Ishikawa (cell line): ENCODE results near the gene SULT1A1.

Experiments used
- CEBPB ChIP-seq: IDR thresholded peaks from 2 replicates; pipeline ENCODE4 v1.6.1; 2012
- CREB1 ChIP-seq: IDR thresholded peaks from 2 replicates; pipeline ENCODE4 v1.6.1; 2012; ENCODE audit warnings: low read depth
- EGR1 ChIP-seq: IDR thresholded peaks from 2 replicates; pipeline ENCODE4 v1.6.1; 2012
- EP300 ChIP-seq: IDR thresholded peaks from 2 replicates; pipeline ENCODE4 v1.6.1; 2012; ENCODE audit warnings: borderline replicate concordance
- FOXM1 ChIP-seq: IDR thresholded peaks from 2 replicates; pipeline ENCODE4 v1.6.1; 2012; ENCODE audit warnings: low read depth, borderline replicate concordance
- NFIC ChIP-seq: IDR thresholded peaks from 2 replicates; pipeline ENCODE4 v1.6.1; 2012
- RAD21 ChIP-seq: IDR thresholded peaks from 2 replicates; pipeline ENCODE4 v1.6.1; 2012; ENCODE audit warnings: low read depth
- REST ChIP-seq: IDR thresholded peaks from 2 replicates; pipeline ENCODE4 v1.6.1; 2012; ENCODE audit warnings: low read depth, mild to moderate bottlenecking
- TAF1 ChIP-seq: IDR thresholded peaks from 2 replicates; pipeline ENCODE4 v1.6.1; 2012; ENCODE audit warnings: low read depth, mild to moderate bottlenecking
- TCF12 ChIP-seq: IDR thresholded peaks from 2 replicates; pipeline ENCODE4 v1.6.1; 2012; ENCODE audit warnings: low read depth
- TEAD4 ChIP-seq: IDR thresholded peaks from 2 replicates; pipeline ENCODE4 v1.6.1; 2012
- YY1 ChIP-seq: IDR thresholded peaks from 2 replicates; pipeline ENCODE4 v1.6.1; 2012; ENCODE audit warnings: low read depth
- ZBTB7A ChIP-seq: IDR thresholded peaks from 2 replicates; pipeline ENCODE4 v1.6.1; 2012; ENCODE audit warnings: low read depth
- TF ChIP-seq, protein P1 (sequence below): IDR thresholded peaks from 2 replicates; pipeline ENCODE4 v1.6.1; 2012
- TF ChIP-seq, protein P2 (sequence below): IDR thresholded peaks from 2 replicates; pipeline ENCODE4 v1.6.1; 2012

Gene SULT1A1

DNA sequence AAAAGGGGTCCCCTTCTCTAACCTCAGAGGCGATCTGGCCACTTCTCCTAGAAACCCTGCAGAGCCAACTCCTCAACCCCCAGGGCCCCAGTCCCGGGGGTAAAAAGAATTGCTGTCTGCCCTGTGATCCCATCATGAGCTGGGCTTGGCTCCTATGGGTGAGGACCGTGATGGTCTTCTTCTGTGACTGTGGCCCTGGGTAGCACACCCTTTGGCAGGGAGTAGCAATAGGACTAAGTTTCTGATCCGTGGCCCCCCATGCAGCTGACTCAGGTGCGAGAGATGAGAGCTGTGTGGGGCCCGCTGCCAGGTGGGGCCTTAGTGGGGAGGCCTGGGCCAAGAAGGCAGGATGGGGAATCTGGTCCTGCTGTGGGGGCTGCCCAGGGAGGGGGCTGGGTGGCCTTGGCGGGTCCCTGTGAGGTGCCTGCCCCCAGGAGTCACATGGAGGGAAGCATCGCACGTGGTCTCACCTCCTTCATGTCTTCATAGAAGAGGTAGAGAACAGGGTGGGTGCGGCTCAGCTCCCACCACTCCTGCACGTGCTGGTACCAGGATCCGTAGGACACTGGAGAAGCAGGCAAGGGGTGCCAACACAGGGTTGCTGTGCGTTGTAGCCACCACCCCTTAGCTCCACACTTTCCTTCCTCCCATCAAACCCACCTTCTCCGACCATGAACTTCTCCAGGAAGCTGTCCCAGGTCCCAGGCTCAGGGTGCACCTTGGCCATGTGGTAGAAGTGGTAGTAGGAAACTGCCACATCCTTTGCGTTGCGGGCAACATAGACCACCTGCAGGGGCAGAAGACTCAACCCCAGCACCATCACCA is 3.3 kb downstream of the SULT1A1 start:
- TF ChIP-seq REST (no peak), TAF1 (no peak), EGR1 (no peak), RAD21 (no peak), NFIC (no peak), CEBPB (no peak), FOXM1 (no peak)
- TF ChIP-seq, protein P1, sequence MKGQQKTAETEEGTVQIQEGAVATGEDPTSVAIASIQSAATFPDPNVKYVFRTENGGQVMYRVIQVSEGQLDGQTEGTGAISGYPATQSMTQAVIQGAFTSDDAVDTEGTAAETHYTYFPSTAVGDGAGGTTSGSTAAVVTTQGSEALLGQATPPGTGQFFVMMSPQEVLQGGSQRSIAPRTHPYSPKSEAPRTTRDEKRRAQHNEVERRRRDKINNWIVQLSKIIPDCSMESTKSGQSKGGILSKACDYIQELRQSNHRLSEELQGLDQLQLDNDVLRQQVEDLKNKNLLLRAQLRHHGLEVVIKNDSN, result no peak

GRCh38 chr16:28604186-28604565 is 5.7 kb downstream of the SULT1A1 start:
- TF ChIP-seq YY1, result no peak
- no peak for TF ChIP-seq REST
- TF ChIP-seq EP300, result no peak
- no peak for TF ChIP-seq FOXM1

GRCh38 chr16:28603381-28604185 is 6.3 kb downstream of the SULT1A1 start:
- TF ChIP-seq REST (no peak), TEAD4 (no peak), TAF1 (no peak), YY1 (no peak), CREB1 (no peak)
- TF ChIP-seq, protein P2, sequence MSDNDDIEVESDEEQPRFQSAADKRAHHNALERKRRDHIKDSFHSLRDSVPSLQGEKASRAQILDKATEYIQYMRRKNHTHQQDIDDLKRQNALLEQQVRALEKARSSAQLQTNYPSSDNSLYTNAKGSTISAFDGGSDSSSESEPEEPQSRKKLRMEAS, result no peak
- TF ChIP-seq, protein P1, result no peak

DNA sequence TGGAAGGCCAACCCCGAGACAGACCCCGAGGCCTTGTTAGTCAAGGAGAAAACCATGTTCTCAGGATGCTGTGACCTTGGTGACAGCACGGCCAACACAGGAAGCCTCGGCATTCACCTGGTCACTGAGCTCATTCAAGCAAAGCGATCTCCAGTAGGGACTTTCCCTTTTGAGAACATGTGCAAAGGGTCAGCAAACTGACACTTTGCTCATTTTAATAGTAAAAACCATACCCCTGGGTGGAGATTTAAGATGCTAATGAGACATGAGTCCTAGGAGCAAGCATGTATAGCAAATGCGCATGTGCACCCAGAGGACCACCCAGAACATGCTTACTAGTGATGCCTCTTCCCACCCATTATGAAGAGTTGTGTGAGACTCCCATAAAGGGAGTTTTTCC is 7.3 kb downstream of the SULT1A1 start:
- TF ChIP-seq EGR1 (no peak), REST (no peak), CREB1 (no peak), ZBTB7A (no peak), TAF1 (no peak), FOXM1 (no peak), RAD21 (no peak), YY1 (no peak), NFIC (no peak), TCF12 (no peak), TEAD4 (no peak), EP300 (no peak), CEBPB (no peak)
- TF ChIP-seq, protein P2, result no peak
- TF ChIP-seq, protein P1, result no peak
